ENCODE results near the gene PRICKLE2. TPM values are rescaled to one million over a fixed set of nuclear protein-coding genes. Genes with fewer than 3 reads are reported as not detected.

PRICKLE2 gene
- total and polyA plus RNA-seq, 10 of the 15 experiments (the other 5 are each of a cell fraction or from before 2014, with no cell fraction given): 0.11 to 2.6 (median 0.69) TPM

GRCh38 chr3:64109438-64109837 is 115.8 kb downstream of the PRICKLE2 start:
- RAD21 ChIA-PET (ENCODE audit: unreplicated experiment): no interaction called here
- no peak for TF ChIP-seq IRF4 (IDR thresholded peaks at IDR 0.05; ENCODE audit: low read depth, low read length)
- TF ChIP-seq TCF3 (IDR thresholded peaks at IDR 0.05; ENCODE audit: borderline replicate concordance, insufficient read depth, low read depth, low read length): no peak
- no peak for TF ChIP-seq RAD21 (IDR thresholded peaks at IDR 0.05; ENCODE audit: insufficient read depth, low read depth, low read length)
- TF ChIP-seq CUX1 (IDR thresholded peaks at IDR 0.05; ENCODE audit: insufficient replicate concordance, low read depth, low read length): no peak
- TF ChIP-seq ATF7 (IDR thresholded peaks at IDR 0.05; ENCODE audit: low read depth): no peak
- TF ChIP-seq ZNF384 (IDR thresholded peaks at IDR 0.05; ENCODE audit: borderline replicate concordance, low read depth, low read length): no peak
- no peak for TF ChIP-seq IRF3 (IDR thresholded peaks at IDR 0.05)
- TF ChIP-seq SRF (IDR thresholded peaks at IDR 0.05; ENCODE audit: low read depth in 2 of 2, low read length in 2 of 2): no peak
- no peak for TF ChIP-seq GATAD2B (conservative IDR thresholded peaks at IDR 0.05; ENCODE audit: low read depth)
- no peak for TF ChIP-seq SIX5 (IDR thresholded peaks at IDR 0.05; ENCODE audit: low read depth, low read length, severe bottlenecking)
- ATAC-seq: no peak
- POLR2A ChIA-PET: interaction anchor here (1.0 kb wide), 1 partner anchor 29 kb away, joined by 3 read pairs; no protein-coding TSS in a partner anchor
- Histone ChIP-seq H3K4me3 (no peak overlapping the region), H3K79me2 (ENCODE audit: control insufficient read depth, insufficient read depth, low read length) (no peaks in the 10 kb centered on the region), H4K20me1 (ENCODE audit: control insufficient read depth, insufficient read depth) (no peaks in the 10 kb centered on the region), H3K27me3 (replicated peaks in 1 of 2; ENCODE audit: control insufficient read depth in 2 of 2, insufficient read depth in 2 of 2, low read length in 1 of 2) (no peaks in the 10 kb centered on the region), H3K9me3 (replicated peaks; ENCODE audit: control insufficient read depth, insufficient read depth, low read length) (no peaks in the 10 kb centered on the region), H3K4me2 (ENCODE audit: control insufficient read depth, insufficient read depth) (no peak overlapping the region), H3K9ac (ENCODE audit: control insufficient read depth, insufficient read depth, low read length) (no peak overlapping the region), H3K36me3 (ENCODE audit: control insufficient read depth in 2 of 2, insufficient read depth in 2 of 2, low read length in 1 of 2) (no peaks in the 10 kb centered on the region), H3K27ac (ENCODE audit: control insufficient read depth, insufficient read depth) (no peak overlapping the region), H2AFZ (ENCODE audit: control insufficient read depth, low read depth, low read length) (no peak overlapping the region), H3K4me1 (ENCODE audit: control insufficient read depth, insufficient read depth, low read length) (no peaks in the 10 kb centered on the region)
- no peak for DNase-seq (ENCODE audit: low read depth, low spot score)
- no peak for FAIRE-seq
- WGBS (ENCODE audit: insufficient coverage, insufficient replicate concordance, low lambda C conversion rate, missing lambda C conversion rate): 0% methylated on average over 1 of the region's 1 CpG
- intact Hi-C loops (cut with micrococcal nuclease; ENCODE audit: unreplicated experiment): no loop called here
- CTCF ChIA-PET: no interaction called here
- BruUV-seq (replicated peaks): no TSS peak
- in situ Hi-C loops (cut with MboI): no loop called here
- SMC1A ChIA-PET (ENCODE audit: uncharacterized antibody, unreplicated experiment): interaction anchor here (1.3 kb wide), 1 partner anchor 9 kb away, joined by 4 read pairs; no protein-coding TSS in a partner anchor

Data from GM12878 (cell line).